ENCODE measurements around the gene POU3F3. TPM values are rescaled to one million over a fixed set of nuclear protein-coding genes. Genes with fewer than 3 reads are reported as not detected.

The POU3F3 gene
- total RNA-seq, 4 donors from 2014 or later: 0.20 to 25.6 (median 13.5) TPM; not detected in 1

- WGBS, 2 donors (ENCODE audit: low coverage in 1 of 2): 0 to 4% methylated on average over 9 to 19 of the region's 65 CpGs
- peaks cover 95% of the 10 kb centered on the region for H3K27me3 ChIP-seq
- no peak for ATAC-seq
Observed at GRCh38 chr2:104871972-104872865, 18.3 kb downstream of the POU3F3 start.

GRCh38 chr2:104872866-104873688 lies 19.2 kb downstream of the POU3F3 start:
- peak overlapping the region in 1 of 4 donors; percentile 55 for H3K27ac ChIP-seq
- no peaks in the 10 kb centered on the region for H3K36me3 ChIP-seq
- peak; percentile 61 for ATAC-seq
- peaks cover 93% of the 10 kb centered on the region for H3K27me3 ChIP-seq
- peak overlapping the region; percentile 29 to 60 for H3K4me3 ChIP-seq
- 2 to 12% methylated on average over 7 to 24 of the region's 63 CpGs for WGBS, 2 donors (ENCODE audit: low coverage in 1 of 2)
- peaks cover 0 to 22% (median 8%) of the 10 kb centered on the region in 3 donors for H3K4me1 ChIP-seq
- H3K9me3 ChIP-seq: no peaks in the 10 kb centered on the region
- TF ChIP-seq POLR2AphosphoS5 (IDR thresholded peaks at IDR 0.05) (peak; percentile 42), POLR2A (IDR thresholded peaks at IDR 0.05) (no peak), CTCF (IDR thresholded peaks at IDR 0.05) (peak in 2 of 4 experiments; percentile 36 to 57), EP300 (IDR thresholded peaks at IDR 0.05) (no peak)

More at GRCh38 chr2:104871972-104872865, 18.3 kb downstream of the POU3F3 start:
- H3K27ac ChIP-seq: peak overlapping the region in 1 of 4 donors; percentile 33
- H3K9me3 ChIP-seq: no peaks in the 10 kb centered on the region
- H3K36me3 ChIP-seq: no peaks in the 10 kb centered on the region
- no peak for TF ChIP-seq EP300 (IDR thresholded peaks at IDR 0.05)
- no peak for TF ChIP-seq POLR2AphosphoS5 (IDR thresholded peaks at IDR 0.05)
- no peak for TF ChIP-seq CTCF (IDR thresholded peaks at IDR 0.05)
- no peak for TF ChIP-seq POLR2A (IDR thresholded peaks at IDR 0.05)
- peak overlapping the region in 1 of 2 donors; percentile 60 for H3K4me3 ChIP-seq
- peaks cover 0 to 27% (median 8%) of the 10 kb centered on the region in 3 donors for H3K4me1 ChIP-seq

- 83% methylated on average over 1 of the region's 17 CpGs; no CpG with 5 or more reads in 1 of the 2 donors for WGBS, 2 donors (ENCODE audit: low coverage in 1 of 2)
- peaks cover 0 to 22% (median 8%) of the 10 kb centered on the region in 3 donors for H3K4me1 ChIP-seq
- no peaks in the 10 kb centered on the region for H3K9me3 ChIP-seq
- H3K27ac ChIP-seq: no peak overlapping the region
- no peak for TF ChIP-seq CTCF (IDR thresholded peaks at IDR 0.05)
- no peak for TF ChIP-seq POLR2A (IDR thresholded peaks at IDR 0.05)
- no peak for TF ChIP-seq POLR2AphosphoS5 (IDR thresholded peaks at IDR 0.05)
- no peak for TF ChIP-seq EP300 (IDR thresholded peaks at IDR 0.05)
- H3K4me3 ChIP-seq: peak overlapping the region in 1 of 2 donors; percentile 60
- no peaks in the 10 kb centered on the region for H3K36me3 ChIP-seq
- ATAC-seq: no peak
- H3K27me3 ChIP-seq: peaks cover 93% of the 10 kb centered on the region
Observed at GRCh38 chr2:104873689-104874054, 19.8 kb downstream of the POU3F3 start.

- TF ChIP-seq POLR2A (IDR thresholded peaks at IDR 0.05): no peak
- TF ChIP-seq CTCF (IDR thresholded peaks at IDR 0.05): no peak
- TF ChIP-seq POLR2AphosphoS5 (IDR thresholded peaks at IDR 0.05): no peak
- no peak for TF ChIP-seq EP300 (IDR thresholded peaks at IDR 0.05)
- H3K27ac ChIP-seq: no peak overlapping the region
- 48 to 81% methylated on average over 2 to 6 of the region's 6 CpGs for WGBS, 2 donors (ENCODE audit: low coverage in 1 of 2)
- no peak for ATAC-seq
- H3K4me1 ChIP-seq: peaks cover 0 to 22% (median 8%) of the 10 kb centered on the region in 3 donors
- no peaks in the 10 kb centered on the region for H3K9me3 ChIP-seq
- no peaks in the 10 kb centered on the region for H3K36me3 ChIP-seq
- H3K27me3 ChIP-seq: peaks cover 93% of the 10 kb centered on the region
- H3K4me3 ChIP-seq: no peak overlapping the region
Observed at GRCh38 chr2:104874230-104874629, 20.3 kb downstream of the POU3F3 start.
